C4-2B (cell line): ENCODE measurements around the gene ALDH3A1.
A peak's percentile ranks its signal among the peaks of the same experiment; 100 is the strongest.

ENCODE experiments used
- ZFX ChIP-seq: fragments of 450-650 bp; IDR thresholded peaks from 2 replicates; pipeline ENCODE4 v1.6.1; 2017
- TF ChIP-seq, protein P1 (sequence below): fragments of 450-650 bp; conservative IDR thresholded peaks from 2 replicates; pipeline ENCODE4 v1.5.1; 2017; ENCODE audit warnings: mild to moderate bottlenecking

DNA sequence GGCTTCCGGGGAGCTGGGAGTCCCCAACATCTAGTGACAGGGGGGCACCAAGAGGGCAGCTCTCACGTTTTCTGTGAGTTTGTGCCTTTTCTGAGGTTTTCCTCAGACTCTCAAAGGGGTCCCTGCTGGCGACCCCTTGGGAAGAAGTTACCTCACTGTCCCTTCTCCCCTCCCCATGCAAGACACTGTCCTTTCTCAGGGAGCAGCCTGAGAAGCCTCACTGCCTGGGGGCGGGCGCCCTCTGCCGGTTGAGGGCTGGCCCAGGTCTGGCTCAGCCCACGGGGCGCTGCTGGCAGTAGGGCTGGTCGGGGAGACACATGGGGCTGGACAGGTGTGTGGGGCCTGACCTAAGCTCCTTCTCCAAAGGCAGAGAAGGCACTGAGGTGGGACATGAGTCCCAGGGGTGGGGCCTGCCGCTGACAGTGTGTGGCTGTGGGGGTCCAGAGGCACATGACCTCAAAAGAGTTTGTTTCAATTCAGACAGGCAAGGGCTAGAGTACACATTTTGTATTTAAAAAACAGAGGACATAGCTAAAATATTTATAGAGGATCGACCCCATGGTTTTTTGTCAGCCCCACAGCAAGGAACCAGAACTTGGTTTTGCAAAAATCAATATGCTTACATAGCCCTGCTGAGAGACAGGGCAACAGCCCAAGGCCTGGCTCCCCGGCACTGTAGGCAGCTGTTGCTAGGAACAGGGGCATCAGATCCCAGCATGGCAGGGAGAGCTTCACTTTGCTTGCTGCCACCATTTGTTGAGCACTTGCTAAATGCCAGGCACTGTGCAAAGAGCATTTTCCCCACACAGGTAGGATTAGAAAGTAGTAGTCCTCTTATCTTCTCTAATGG lies 18.5 kb upstream of the ALDH3A1 start:
- TF ChIP-seq, protein P1, sequence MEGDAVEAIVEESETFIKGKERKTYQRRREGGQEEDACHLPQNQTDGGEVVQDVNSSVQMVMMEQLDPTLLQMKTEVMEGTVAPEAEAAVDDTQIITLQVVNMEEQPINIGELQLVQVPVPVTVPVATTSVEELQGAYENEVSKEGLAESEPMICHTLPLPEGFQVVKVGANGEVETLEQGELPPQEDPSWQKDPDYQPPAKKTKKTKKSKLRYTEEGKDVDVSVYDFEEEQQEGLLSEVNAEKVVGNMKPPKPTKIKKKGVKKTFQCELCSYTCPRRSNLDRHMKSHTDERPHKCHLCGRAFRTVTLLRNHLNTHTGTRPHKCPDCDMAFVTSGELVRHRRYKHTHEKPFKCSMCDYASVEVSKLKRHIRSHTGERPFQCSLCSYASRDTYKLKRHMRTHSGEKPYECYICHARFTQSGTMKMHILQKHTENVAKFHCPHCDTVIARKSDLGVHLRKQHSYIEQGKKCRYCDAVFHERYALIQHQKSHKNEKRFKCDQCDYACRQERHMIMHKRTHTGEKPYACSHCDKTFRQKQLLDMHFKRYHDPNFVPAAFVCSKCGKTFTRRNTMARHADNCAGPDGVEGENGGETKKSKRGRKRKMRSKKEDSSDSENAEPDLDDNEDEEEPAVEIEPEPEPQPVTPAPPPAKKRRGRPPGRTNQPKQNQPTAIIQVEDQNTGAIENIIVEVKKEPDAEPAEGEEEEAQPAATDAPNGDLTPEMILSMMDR = peak; percentile 99
- TF ChIP-seq ZFX = no peak
